ENCODE measurements around the gene USP48. TPM values are rescaled to one million over a fixed set of nuclear protein-coding genes. Genes with fewer than 3 reads are reported as not detected.

Gene USP48
- total and polyA plus RNA-seq, 2 of the 4 experiments (the other 2 are of a cell fraction), result 24.7 to 25.0 TPM

- TF ChIP-seq CEBPB (IDR thresholded peaks at IDR 0.05; ENCODE audit: low read depth, low read length), result no peak
Measured at GRCh38 chr1:21663951-21664805, 118.8 kb downstream of the USP48 start (continued).

DNA sequence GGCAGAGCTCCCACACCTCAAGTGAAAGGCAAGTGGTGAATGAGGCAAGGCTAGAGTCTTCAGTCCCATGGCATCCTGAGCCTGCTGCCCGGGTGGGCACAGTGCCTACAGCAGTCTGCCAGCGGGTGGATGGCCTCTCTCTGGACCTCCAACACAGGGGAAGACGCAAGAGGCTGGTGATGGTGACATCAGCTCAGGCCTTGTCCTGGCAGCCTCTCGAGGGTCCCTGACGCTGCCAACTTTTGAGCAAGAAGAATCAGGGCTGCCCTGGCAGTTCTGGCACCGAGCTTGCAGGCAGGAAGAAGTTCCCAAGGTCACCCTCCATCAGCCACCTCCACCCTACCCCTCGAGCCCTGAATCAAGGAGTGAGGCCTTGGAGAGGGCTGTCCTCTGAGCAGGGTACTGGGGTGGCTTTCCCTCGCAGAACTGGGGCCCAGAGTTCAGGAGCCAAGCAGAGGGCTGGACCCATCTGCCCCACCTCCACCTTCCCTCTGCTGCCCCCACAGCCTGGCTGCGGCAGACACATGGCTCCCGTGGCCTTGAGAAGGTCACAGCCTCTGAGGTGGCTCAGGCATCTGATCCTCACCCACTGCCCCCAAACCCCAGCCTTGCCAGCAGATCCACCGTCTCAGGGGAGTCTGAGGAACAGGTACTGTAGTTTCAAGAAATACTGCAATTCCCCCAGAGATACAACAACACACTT lies 119.5 kb downstream of the USP48 start:
- H2AK9ac ChIP-seq (replicated peaks; ENCODE audit: low read depth, low read length, poor library complexity), result no peak overlapping the region
- ATAC-seq (ENCODE audit: low read depth) (no peak), DNase-seq (no peak)
- no peak overlapping the region for H3K23ac ChIP-seq (ENCODE audit: low read depth, low read length)
- no peak for TF ChIP-seq NFE2L2 (IDR thresholded peaks at IDR 0.05; ENCODE audit: low read depth, low read length)
- no peak for TF ChIP-seq SMC3 (IDR thresholded peaks at IDR 0.05; ENCODE audit: low read depth, low read length)
- no peak for TF ChIP-seq CHD1 (IDR thresholded peaks at IDR 0.05; ENCODE audit: low read depth, low read length)
- no peak for TF ChIP-seq BHLHE40 (IDR thresholded peaks at IDR 0.05; ENCODE audit: low read depth, low read length)
- no peak for TF ChIP-seq MXI1 (IDR thresholded peaks at IDR 0.05; ENCODE audit: borderline replicate concordance, low read depth, low read length)
- TF ChIP-seq, protein P1, sequence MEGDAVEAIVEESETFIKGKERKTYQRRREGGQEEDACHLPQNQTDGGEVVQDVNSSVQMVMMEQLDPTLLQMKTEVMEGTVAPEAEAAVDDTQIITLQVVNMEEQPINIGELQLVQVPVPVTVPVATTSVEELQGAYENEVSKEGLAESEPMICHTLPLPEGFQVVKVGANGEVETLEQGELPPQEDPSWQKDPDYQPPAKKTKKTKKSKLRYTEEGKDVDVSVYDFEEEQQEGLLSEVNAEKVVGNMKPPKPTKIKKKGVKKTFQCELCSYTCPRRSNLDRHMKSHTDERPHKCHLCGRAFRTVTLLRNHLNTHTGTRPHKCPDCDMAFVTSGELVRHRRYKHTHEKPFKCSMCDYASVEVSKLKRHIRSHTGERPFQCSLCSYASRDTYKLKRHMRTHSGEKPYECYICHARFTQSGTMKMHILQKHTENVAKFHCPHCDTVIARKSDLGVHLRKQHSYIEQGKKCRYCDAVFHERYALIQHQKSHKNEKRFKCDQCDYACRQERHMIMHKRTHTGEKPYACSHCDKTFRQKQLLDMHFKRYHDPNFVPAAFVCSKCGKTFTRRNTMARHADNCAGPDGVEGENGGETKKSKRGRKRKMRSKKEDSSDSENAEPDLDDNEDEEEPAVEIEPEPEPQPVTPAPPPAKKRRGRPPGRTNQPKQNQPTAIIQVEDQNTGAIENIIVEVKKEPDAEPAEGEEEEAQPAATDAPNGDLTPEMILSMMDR (conservative IDR thresholded peaks at IDR 0.05; ENCODE audit: low read depth, low read length), result no peak
- TF ChIP-seq RCOR1 (IDR thresholded peaks at IDR 0.05; ENCODE audit: insufficient replicate concordance, low read length), result no peak
- no peak for TF ChIP-seq RAD21 (IDR thresholded peaks at IDR 0.05; ENCODE audit: low read length)
- no peaks in the 10 kb centered on the region for H3K4me1 ChIP-seq (ENCODE audit: control insufficient read depth, insufficient read depth, low read length)
- H4K20me1 ChIP-seq (ENCODE audit: insufficient read depth, low read length), result peaks cover 3% of the 10 kb centered on the region; the same call in 1 of the 2 replicates
- no peak overlapping the region for H2BK5ac ChIP-seq (ENCODE audit: low read depth, low read length, poor library complexity, severe bottlenecking)
- POLR2A ChIA-PET (ENCODE audit: unreplicated experiment), result no interaction called here
- no peak overlapping the region for H2BK120ac ChIP-seq (ENCODE audit: low read depth, low read length)
- no peak overlapping the region for H3K4ac ChIP-seq (ENCODE audit: low read depth, low read length)
- intact Hi-C loops (cut with micrococcal nuclease) (no loop called here), in situ Hi-C loops (cut with MboI; ENCODE audit: low sequenced_read_pairs) (no loop called here), dilution Hi-C loops (cut with HindIII; ENCODE audit: low sequenced_read_pairs, unreplicated experiment) (no loop called here)
- no peaks in the 10 kb centered on the region for H3K9me3 ChIP-seq (ENCODE audit: control insufficient read depth, insufficient read depth, low read length)
- WGBS, 2 experiments (ENCODE audit: extremely low coverage in 2 of 2, insufficient read length in 1 of 2), result 40% methylated on average over 2 of the region's 11 CpGs; no CpG with 5 or more reads in 1 of the 2 experiments
- H2AK5ac ChIP-seq (ENCODE audit: low read depth, low read length), result no peak overlapping the region
- H3K56ac ChIP-seq (ENCODE audit: extremely low read depth, insufficient read depth, low read length), result no peak overlapping the region
- no TSS peak for BruUV-seq (replicated peaks)
- peaks cover 82% of the 10 kb centered on the region for H3K27me3 ChIP-seq (ENCODE audit: control insufficient read depth, insufficient read depth, low read length)
- H3K14ac ChIP-seq (replicated peaks; ENCODE audit: low read depth, low read length), result no peak overlapping the region
- H3K27ac ChIP-seq (ENCODE audit: insufficient read depth, low read length), result no peak overlapping the region
- CTCF ChIA-PET, result no interaction called here
- H3K18ac ChIP-seq (ENCODE audit: low read depth, low read length), result no peak overlapping the region
- no peak overlapping the region for H4K5ac ChIP-seq (ENCODE audit: low read depth, low read length)
- H3K79me1 ChIP-seq (ENCODE audit: low read depth in 1 of 2, low read length in 2 of 2), result no peaks in the 10 kb centered on the region
- no peak overlapping the region for H2AFZ ChIP-seq (replicated peaks; ENCODE audit: low read length, poor library complexity)
- no peak overlapping the region for H3K9ac ChIP-seq (ENCODE audit: low read depth, low read length)
- H4K8ac ChIP-seq (ENCODE audit: low read depth in 2 of 2, low read length in 2 of 2), result no peak overlapping the region
- H3K4me3 ChIP-seq (ENCODE audit: insufficient read depth, low read depth, low read length), result no peak overlapping the region
- no peaks in the 10 kb centered on the region; the same call in 1 of the 2 replicates for H3K9me1 ChIP-seq (ENCODE audit: insufficient read depth, low read length)
- no peak overlapping the region for H3K4me2 ChIP-seq (ENCODE audit: low read depth, low read length)
- no peak overlapping the region for H2BK15ac ChIP-seq (ENCODE audit: low read depth, low read length)
- no peaks in the 10 kb centered on the region for H3K36me3 ChIP-seq (ENCODE audit: control insufficient read depth, insufficient read depth, low read length)
- H4K91ac ChIP-seq (ENCODE audit: insufficient read depth, low read depth, low read length), result no peak overlapping the region
- H2BK20ac ChIP-seq (ENCODE audit: low read depth, low read length), result no peak overlapping the region

Measured in IMR-90 (cell line).